Measurements from ENCODE around the gene FOXO6. TPM values are rescaled to one million over a fixed set of nuclear protein-coding genes. Genes with fewer than 3 reads are reported as not detected.

FOXO6 gene
- polyA plus RNA-seq, 3 donors, result 2.3 to 2.6 (median 2.4) TPM

DNA sequence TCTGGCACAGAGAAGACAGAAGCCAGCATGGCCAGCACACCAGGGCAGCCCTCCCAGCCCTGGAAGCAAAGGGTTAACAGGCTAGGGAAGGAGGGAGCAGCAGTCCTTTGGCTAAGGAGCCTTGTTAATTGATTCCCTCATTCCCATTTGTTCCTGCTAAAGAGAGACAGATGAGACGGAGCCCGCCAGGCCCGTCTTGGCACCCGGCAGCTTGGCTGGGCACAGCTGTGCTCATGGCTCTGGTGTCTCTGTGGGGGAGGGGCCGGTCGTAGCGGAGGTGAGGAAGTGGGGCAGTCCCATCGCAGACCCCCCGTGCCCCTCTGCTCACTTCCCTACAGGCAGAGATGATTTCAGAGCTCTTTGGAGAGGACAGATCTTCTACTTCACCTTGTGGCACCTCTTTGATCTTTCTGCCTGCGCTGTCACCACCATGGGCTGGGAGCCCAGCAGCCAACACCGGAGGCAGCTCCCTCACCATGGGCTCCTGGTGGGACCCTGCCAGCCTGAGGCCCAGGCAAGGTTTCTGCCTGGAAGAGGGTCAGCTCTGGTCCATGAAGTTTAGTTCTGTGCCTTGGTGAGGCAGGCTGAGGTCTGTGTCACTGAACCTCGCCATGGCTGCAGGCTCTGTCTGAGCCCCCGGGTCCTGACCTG is 38.0 kb downstream of the FOXO6 start:
- peak; percentile 39 for DNase-seq

DNA sequence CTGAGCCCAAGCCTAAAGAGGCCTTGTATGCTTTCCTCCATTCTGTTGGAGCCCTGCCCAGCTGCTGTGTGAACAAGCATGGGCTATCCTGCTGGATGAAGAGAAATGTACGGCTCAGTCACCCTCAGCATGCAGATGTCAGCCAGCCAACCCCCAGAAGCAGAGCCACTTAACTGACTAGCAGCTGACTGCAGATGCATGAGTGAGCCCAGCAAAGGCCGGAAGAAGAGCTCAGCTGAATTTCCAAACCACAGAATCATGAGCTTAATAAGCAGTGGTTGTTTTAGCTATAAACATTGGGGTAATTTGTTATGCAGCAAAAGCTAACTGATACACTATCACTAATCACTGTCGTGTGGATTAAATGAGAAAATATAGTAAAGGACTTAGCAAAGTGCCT is 39.0 kb downstream of the FOXO6 start:
- DNase-seq, result no peak

DNA sequence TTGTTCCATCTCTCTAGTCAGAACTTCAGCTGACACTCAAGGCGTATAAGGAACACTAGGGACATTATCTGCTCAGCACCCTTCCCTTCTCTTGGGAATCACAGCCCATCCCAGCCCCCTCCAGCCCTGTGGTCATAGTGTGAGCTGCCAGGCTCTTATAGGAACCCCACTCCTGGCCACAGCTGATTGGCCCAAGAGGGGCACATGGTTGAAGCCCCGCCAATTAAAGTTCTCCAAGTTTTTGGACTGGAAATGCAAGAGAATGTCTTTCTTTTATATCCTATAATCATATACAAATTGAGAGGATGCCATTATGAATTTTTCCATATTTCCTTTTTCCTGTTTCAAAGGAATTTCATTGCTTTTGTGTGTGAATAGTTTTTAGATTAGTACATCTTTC is 40.7 kb downstream of the FOXO6 start:
- DNase-seq, result no peak

DNA sequence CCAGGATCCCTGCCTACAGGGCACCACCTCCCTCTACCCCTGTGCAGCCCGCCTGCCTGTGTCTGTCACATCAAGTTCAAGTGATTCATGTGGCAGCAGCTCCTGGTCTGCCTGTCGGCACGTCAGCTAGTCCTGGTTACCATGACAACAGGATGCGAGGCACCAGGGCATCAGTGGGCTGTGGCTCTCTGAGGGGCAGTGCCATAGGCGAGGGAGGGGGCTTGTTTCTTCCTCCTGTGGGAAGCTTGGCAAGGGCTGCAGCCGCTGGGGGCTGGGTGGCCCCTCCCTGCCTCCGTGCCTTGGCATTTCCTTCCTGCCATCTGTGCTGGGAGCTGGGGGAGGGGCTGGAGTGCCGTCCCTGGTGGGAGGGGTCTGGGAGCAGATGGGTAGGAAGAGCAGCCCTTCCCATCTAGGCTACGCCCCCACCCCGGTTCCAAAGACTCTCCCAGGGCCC is 43.1 kb downstream of the FOXO6 start:
- peak; percentile 40 for DNase-seq

DNA sequence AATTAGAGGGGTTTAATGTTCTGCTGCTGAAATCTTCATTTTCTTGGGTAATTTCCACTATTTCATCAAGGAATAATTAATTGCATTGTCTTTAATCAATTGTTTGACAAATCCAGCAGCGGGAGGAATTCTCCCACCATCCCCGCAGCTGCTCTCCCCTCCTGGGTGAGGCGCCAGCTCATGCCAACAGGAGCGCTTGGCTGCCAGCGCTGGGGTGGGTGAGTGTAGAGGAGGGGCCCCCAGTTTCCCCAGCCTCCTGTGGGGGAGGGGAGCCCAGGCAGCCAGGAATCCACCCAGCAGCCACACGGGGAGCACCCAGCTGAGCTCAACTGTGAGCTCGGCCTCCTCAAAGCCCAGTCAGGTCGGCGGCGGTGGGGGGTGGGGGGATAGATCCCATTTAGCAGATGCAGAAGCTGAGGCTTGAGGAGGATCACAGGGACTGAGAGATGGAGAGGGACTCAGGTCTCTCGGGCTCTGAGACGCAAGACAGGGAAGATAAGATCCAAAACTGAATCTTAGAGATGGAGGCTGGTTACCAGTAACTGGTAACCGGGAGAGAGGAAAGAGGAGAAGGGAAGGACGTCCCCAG is 46.5 kb downstream of the FOXO6 start:
- no peak for DNase-seq

DNA sequence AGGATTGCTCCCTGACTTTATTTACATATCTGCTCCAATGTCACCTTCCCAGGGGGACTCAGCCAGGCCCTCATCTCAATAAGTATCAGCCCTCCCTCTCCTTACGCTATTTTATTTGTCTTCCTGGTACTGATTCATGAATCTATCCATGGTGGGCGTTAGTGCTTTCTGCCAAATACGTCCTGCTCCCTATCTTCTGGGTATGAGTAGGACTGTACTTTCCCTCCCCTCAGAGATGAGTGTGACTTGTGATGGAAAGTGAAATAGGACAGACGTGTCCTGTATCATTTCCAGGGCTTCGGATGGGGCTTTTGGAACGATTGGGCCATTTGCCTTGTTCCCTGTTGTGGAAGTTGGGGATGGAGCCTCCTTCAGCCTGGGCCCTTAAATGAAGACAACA is 47.5 kb downstream of the FOXO6 start:
- DNase-seq, result no peak

DNA sequence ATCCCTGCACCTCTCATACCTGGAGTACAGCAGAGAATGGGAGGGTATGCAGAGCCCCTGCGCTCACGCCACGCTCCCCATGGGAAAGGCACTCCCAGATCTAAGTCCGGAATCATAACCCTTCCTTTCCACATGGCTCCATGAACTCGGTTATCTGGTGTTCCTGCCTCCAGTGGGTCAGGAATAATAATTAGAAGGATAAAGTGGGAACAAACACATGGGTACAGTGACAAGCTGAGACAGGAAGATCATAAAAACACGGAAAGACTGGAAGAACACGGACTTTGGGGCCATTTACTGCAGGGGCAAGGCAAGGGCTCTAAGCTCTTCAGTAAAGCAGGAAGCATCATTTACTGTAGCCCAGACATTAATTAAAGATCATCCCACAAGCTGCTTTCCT is 48.6 kb downstream of the FOXO6 start:
- no peak for DNase-seq

DNA sequence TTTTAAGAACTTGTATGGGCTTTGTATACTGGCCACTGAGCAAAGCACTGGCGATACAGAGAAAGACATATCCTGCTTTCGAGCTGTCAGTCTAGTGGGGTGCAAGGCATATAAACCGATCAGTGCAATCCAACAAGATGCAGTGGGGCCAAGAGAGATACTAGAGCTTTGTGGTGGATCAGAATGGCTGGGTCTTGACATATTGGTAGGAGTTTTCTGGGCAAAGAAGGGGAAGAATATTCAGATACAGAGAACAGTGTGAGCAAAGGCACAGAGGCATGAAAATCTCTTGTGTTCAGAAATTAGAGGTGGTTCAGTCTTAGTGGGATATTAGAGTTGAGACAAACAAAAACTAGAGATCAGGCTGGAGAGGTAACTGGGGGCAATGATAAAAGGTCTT is 49.2 kb downstream of the FOXO6 start:
- DNase-seq, result no peak

DNA sequence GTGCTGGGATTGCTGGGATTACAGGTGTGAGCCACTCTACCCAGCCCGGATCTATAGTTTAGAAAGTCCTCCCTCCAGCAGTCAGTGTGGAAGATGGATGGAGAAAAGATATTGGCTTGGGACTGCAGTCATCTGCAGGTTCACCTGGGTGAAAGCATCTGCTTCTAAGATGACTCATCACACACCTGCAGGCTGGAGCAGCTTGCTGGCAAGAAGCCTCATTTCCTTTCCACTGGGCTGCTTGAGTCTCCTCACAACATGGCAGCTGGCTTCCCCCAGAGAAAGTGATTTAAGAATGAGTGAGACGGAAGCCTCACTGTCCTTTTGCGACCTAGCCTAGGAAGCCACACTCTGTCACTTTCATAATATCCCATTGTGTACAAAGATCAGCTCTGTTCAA is 50.0 kb downstream of the FOXO6 start:
- DNase-seq, result no peak

DNA sequence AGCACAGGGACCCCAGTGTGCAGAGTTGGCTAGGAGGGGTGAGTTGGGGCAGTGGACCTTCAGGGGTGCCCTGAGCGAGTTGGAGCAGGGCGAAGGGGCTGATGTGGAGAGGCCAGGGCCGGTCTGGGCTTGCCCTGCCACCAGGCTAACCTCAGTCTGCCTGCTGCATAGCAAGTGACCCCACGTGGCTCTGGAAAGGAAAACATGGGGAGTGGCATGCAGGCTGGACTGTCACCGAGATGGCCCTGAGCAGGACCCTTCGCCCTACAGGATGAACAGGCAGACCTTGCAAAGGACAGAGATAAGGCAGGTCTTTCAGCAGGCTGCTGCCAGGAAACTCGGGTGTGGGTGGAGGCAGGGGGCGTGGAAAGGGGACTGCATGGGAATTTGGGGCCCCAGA is 51.5 kb downstream of the FOXO6 start:
- no peak for DNase-seq

DNA sequence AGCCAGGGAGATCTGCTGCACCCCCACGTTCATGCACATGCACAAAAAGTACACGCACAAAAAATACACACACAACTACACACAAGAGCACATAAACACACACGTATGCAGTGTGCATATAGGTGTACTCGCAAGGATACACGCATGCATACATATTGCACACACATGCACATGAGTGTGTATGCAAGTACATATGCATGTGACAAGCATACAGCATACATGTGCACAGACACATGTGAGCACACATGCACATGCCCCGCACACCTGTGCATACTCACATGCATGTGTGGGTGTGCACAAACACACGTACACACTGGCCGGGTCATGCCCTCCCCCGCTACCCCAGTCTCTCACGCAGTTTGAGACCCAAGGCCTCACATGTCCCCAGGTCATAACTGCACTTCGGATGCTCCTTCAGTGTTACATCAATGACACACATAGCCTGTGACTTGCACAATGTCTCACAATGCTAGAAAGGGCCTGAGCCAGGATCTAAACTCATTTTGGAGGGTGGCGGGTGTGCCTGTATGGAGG is 52.6 kb downstream of the FOXO6 start:
- no peak for DNase-seq

DNA sequence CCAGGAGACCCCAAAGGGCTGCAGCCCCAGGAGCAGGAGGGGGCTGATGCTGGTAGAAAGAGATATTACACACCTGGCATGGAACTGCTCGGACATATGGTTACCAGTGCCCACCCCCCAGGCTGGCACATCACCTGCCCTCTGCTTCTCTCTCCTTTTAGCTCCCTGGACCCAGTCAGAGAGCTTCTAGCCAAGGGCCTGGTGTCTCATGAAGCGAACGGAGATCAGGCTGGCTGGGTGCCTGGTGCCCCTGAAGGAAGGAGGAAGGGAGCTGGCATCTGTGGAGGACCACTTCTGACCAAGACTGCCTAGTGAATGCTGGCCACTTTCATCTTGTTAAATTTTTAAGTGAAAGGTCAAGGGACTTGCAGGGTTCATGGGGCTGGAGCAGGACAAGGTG is 53.1 kb downstream of the FOXO6 start:
- no peak for DNase-seq

DNA sequence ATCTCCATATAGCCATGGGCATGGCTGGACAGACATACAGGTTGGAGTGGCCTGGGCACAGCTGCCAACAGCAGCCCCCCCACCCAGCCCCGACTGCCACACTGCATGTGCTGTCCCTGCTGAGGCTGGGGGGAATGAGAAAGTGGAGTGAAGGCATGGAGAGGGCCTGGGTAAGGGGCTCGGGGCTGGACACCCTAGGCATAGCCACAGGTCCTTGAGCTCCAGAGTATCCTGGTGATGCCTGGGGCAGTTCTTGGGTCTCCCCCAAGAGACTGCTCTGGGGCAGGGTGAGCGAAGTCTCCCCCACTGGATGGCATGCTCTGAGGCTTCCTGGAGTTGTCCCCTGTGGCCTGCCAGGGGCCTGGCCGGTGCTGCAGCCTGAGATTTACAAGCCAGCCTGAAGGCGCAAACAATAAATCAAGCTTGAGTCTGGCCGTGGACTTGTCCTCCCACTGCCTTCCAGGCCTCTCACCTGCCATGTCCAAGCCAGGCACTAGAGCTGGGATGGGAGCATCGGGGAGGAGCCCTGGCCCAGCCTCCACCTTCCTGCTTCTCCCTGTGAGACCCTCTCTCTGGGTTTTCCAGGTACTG is 53.6 kb downstream of the FOXO6 start:
- peak; percentile 67 for DNase-seq

DNA sequence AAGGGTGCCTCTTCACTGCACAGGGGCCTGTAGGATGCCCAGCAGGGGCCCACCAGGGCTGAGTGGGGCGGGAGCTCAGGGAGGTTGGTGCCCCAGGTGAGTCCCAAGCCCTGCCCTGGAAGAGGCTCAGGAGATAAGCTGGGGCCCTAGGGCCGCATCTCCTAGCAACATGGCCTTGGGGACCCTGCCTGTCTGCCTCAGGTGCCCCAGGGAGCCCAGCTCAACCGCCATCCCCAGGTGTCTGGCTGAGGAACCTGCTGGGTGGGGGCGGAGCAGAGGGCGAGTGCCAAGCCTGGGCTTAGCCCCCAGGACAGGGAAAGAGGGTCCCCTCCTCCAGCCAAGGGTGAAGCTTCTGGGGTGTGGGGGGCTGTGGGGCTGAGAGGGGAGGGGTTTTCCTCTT is 54.8 kb downstream of the FOXO6 start:
- DNase-seq, result no peak

DNA sequence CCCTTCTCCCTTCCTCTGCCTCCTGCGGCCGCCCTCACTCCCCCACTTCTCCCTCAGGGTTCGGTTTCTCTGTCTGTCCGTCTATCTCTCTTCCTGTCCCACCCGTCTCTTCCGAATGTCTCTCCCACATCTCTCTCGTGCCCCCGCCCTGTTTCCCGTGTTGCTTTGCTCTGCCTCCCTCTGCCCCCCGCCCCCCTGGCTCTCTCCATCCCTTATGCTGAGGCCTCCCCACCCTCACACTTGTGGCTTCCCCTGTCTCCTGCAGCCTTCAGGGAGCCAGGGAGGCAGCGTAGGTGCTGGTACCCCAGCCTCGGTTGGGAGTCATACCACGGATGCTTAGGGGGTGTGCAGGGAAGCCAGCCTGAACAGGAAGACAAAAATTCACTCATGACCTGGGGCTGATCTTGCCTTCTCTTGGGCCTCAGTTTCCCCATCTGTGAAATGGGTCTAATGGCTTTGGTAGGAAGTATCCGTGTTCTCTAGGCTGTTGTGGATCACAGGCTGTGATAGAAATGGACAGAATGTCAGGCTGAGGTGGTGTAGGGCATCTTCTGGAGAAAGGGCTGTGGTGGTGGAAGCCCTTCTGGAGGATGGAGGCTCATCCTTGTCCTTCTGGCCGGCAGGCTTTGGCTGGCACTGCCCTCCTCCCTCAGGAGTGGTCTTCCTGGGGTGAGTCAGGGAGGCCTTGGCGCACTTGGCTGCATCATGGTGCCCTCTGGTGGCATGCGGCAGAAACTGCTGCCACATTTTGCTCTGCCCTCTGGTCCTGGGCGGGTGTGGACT is 55.5 kb downstream of the FOXO6 start:
- DNase-seq, result no peak

DNA sequence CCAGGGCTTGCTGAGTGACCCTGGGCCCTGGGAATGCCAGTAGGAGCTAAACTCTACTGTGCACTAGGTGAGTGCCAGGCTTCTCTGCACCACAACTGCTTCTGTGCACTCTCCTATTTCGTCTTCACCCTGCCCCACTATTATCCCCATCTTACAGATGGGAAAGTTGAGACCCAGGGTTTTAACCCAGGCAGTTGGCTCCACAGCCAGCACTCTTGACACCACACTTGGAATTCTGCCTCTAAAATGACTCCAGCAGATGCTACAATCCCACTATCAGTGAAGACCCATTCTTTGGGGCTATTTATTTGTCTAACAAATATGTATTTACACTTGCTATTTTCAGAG is 56.1 kb downstream of the FOXO6 start:
- DNase-seq, result no peak

DNA sequence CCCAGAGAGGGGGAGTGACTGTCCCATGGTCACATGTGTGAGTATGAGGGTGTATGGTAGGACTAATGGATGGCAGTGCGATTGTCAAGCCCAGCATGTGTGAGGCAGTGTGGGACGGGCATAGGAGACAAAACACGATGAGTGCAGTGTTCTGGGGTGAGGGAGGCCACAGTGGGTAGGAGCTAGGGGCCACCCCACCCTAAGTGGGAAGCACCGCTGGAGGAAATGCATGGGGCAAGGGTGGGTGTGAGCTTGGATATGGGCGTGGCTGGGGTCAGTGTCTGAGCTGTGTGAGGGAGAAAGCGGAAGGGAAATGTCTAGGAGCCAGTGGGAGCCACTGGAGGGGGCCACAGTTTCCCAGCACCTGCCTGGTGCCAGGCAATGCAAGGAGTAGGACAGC is 56.5 kb downstream of the FOXO6 start:
- DNase-seq, result no peak

DNA sequence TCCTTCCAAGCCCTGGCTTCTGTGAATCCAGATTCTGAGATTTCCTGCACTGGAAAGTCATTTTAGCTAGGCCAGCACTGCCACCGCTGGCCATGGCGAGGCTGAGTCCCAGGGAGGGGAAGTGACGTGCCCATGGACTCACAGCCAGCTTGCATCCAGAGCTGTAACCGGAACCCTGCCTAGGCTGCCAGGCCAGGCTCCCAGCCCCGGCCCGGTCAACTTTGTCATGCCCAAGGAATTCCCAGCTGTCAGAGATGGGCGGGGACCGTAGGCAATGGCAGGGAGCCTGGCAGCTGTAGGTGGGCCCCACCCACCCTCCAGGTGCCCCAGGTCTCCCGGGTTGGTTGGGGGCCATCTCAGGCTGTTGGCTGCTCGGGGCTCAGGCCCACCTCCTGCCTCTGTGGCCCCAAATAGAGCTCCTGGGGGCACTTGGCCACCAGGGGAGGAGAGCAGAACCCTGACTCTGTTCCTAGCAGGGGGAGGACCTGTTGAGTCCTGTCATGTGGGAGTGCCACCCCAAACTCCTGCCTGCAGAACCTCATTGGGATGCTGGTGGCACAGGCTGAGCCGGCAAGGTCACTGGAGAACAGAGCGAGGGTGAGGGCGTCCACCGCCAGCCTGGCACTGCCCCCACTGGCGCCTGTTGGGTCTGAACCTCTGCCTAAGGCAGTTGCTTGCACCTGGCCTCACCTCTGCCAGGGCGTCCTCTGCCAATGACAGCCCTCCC is 57.8 kb downstream of the FOXO6 start:
- peak; percentile 69 for DNase-seq

DNA sequence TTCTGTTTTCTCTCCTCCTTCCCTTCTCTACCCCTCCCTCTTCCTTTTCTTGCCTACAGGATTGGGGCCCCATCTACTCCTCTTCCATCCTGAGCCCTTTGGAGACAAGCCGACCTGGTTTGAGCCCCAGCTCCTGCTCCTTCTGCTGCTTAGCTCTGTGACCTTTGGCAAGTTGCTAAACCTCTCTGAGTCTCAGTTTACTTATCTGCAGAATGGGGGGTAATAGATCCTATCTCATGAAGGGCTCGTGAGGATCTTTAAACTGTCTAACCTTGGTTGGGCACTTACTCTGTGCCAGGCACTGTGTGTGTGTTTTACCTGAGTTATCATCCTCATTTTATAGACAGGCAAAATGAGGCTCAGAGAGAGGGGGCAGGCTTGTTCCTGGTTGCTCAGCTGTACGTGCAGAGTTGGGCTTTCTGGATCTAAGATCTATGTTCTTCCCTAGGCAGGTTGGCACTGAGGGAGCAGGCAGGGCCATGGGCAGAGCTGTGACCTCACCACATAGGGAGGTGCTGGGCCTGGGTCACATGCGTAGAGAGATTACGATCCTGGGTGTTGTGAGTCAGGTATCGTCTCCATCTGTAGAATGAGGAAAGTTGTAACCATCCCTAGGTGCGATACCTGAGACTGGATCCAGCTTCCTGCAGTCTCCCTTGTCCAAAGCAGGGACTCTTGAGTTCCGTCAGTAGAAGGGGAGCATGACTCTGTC is 58.5 kb downstream of the FOXO6 start:
- DNase-seq, result no peak

DNA sequence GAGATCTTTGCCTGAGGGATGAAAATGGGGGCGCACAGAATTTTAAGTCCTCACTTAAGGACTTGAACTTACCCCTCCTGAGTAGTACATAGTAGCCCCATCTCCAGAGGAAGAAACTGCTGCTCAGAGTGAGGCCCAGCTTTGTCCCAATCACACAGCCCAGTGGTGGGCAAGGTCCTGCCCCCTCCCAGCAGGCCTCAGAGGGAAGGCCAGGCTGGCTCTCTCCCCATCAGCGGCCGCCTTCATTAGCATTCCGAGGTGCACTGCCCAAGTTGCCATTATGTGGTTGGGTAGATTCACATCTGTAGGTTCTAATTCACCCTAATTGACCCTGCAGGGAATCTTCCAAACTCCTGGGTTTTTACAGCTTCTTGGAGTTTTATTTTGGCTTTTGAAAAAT is 59.1 kb downstream of the FOXO6 start:
- DNase-seq, result no peak

DNA sequence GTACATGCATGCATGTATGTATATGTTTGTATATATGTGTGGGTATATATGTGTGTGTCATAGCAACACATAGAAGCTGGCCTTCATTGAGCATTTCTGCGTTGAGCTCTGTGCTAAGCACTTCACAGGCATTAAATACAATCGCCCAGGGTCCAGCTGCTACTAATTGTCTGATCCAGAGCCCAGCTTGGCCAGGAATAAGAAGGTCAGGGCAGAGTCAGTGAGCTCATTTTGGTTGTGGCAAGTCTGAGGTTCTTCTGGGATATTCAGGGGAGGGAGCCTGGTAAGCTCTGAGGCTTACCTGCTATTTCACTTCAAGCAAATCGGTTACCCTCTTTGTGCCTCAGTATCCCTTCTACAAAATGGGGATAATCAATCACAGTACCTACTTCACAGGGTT is 59.6 kb downstream of the FOXO6 start:
- no peak for DNase-seq
